ENCODE measurements around the gene HNRNPF.
A peak's percentile ranks its signal among the peaks of the same experiment; 100 is the strongest.

The HNRNPF gene

DNA sequence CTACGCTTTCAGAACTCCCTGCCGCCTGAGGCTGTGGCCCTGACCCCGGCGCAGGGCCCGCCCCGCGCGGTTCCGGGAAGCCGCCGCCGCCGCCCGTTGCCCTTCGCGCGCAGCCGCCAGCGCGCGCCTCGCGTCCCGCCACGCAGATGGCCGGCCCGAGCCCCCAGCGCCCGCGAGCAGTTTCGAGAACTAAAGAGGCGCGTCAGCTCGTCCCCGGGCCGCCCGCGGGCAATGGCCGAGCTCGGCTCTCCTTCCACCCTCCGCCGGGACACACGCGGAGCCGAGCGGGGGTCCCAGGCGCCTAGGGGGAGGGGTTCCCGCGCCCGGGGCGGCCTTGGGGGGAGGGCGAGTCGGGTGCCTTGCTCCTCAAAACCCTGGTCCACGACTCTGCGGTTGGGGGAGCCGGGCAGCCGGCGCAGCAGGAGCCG, 1.8 kb downstream of the HNRNPF start (continued):
- TF ChIP-seq, protein P1, sequence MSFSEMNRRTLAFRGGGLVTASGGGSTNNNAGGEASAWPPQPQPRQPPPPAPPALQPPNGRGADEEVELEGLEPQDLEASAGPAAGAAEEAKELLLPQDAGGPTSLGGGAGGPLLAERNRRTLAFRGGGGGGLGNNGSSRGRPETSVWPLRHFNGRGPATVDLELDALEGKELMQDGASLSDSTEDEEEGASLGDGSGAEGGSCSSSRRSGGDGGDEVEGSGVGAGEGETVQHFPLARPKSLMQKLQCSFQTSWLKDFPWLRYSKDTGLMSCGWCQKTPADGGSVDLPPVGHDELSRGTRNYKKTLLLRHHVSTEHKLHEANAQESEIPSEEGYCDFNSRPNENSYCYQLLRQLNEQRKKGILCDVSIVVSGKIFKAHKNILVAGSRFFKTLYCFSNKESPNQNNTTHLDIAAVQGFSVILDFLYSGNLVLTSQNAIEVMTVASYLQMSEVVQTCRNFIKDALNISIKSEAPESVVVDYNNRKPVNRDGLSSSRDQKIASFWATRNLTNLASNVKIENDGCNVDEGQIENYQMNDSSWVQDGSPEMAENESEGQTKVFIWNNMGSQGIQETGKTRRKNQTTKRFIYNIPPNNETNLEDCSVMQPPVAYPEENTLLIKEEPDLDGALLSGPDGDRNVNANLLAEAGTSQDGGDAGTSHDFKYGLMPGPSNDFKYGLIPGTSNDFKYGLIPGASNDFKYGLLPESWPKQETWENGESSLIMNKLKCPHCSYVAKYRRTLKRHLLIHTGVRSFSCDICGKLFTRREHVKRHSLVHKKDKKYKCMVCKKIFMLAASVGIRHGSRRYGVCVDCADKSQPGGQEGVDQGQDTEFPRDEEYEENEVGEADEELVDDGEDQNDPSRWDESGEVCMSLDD (tag by site-specific recombination; IDR thresholded peaks at IDR 0.05) = no peak
- TF ChIP-seq ZNF48 (tag by site-specific recombination; IDR thresholded peaks at IDR 0.05) = no peak
- TF ChIP-seq ZBTB20 (tag by site-specific recombination; IDR thresholded peaks at IDR 0.05) = peak; percentile 97
- TF ChIP-seq SP2 (tag by site-specific recombination; IDR thresholded peaks at IDR 0.05) = no peak
- no peak for TF ChIP-seq ZNF571 (tag by site-specific recombination; IDR thresholded peaks at IDR 0.05)
- 0 out of 2 replicates have a peak, but pooled peaks have one; percentile 77 for TF ChIP-seq HOXC10 (CRISPR knock-in tag; IDR thresholded peaks at IDR 0.05)
- TF ChIP-seq ZNF423 (tag by site-specific recombination; IDR thresholded peaks at IDR 0.05) = 0 out of 2 replicates have a peak, but pooled peaks have one; percentile 39
- TF ChIP-seq, protein P2, sequence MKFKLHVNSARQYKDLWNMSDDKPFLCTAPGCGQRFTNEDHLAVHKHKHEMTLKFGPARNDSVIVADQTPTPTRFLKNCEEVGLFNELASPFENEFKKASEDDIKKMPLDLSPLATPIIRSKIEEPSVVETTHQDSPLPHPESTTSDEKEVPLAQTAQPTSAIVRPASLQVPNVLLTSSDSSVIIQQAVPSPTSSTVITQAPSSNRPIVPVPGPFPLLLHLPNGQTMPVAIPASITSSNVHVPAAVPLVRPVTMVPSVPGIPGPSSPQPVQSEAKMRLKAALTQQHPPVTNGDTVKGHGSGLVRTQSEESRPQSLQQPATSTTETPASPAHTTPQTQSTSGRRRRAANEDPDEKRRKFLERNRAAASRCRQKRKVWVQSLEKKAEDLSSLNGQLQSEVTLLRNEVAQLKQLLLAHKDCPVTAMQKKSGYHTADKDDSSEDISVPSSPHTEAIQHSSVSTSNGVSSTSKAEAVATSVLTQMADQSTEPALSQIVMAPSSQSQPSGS (tag by site-specific recombination; IDR thresholded peaks at IDR 0.05; ENCODE audit: low read depth) = no peak
- TF ChIP-seq YY1 (tag by site-specific recombination; IDR thresholded peaks at IDR 0.05) = peak; percentile 18
- TF ChIP-seq ZNF292 (tag by site-specific recombination; IDR thresholded peaks at IDR 0.05; ENCODE audit: borderline replicate concordance, low read depth) = no peak
- peak; percentile 77 for TF ChIP-seq GLIS2 (tag by site-specific recombination; IDR thresholded peaks at IDR 0.05)
- TF ChIP-seq ZNF610 (tag by site-specific recombination; IDR thresholded peaks at IDR 0.05; ENCODE audit: borderline replicate concordance) = no peak
- 0 out of 2 replicates have a peak, but pooled peaks have one; percentile 10 for TF ChIP-seq ZNF341 (tag by site-specific recombination; IDR thresholded peaks at IDR 0.05; ENCODE audit: low read depth)

GRCh38 chr10:43404704-43405084, 4.3 kb downstream of the HNRNPF start:
- H3K36me3 ChIP-seq (ENCODE audit: control insufficient read depth in 2 of 2, insufficient read depth in 1 of 2, low read length in 2 of 2) = peaks cover 3 to 15% of the 10 kb centered on the region in 2 experiments; a peak in 2 of 3 replicates
- H3K4me3 ChIP-seq (ENCODE audit: low read depth, low read length) = no peak overlapping the region
- peaks cover 16% of the 10 kb centered on the region for H3K4me1 ChIP-seq (ENCODE audit: control insufficient read depth, insufficient read depth, low read length)
- CTCF ChIA-PET = no interaction called here
- no peaks in the 10 kb centered on the region for H3K9me3 ChIP-seq (ENCODE audit: control insufficient read depth, insufficient read depth, low read depth, low read length)
- POLR2A ChIA-PET = no interaction called here
- H3K27ac ChIP-seq (ENCODE audit: extremely low read depth, low read depth, low read length) = no peak overlapping the region
- TF ChIP-seq GLI2 (tag by site-specific recombination; IDR thresholded peaks at IDR 0.05; ENCODE audit: borderline replicate concordance, low read depth) (no peak), SCRT2 (tag by site-specific recombination; IDR thresholded peaks at IDR 0.05) (peak; percentile 40; the same call in 1 of the 2 replicates), ZNF600 (tag by site-specific recombination; IDR thresholded peaks at IDR 0.05) (peak; percentile 72), PRDM1 (tag by site-specific recombination; IDR thresholded peaks at IDR 0.05) (peak; percentile 20; the same call in 1 of the 2 replicates)
- TF ChIP-seq, protein P3, sequence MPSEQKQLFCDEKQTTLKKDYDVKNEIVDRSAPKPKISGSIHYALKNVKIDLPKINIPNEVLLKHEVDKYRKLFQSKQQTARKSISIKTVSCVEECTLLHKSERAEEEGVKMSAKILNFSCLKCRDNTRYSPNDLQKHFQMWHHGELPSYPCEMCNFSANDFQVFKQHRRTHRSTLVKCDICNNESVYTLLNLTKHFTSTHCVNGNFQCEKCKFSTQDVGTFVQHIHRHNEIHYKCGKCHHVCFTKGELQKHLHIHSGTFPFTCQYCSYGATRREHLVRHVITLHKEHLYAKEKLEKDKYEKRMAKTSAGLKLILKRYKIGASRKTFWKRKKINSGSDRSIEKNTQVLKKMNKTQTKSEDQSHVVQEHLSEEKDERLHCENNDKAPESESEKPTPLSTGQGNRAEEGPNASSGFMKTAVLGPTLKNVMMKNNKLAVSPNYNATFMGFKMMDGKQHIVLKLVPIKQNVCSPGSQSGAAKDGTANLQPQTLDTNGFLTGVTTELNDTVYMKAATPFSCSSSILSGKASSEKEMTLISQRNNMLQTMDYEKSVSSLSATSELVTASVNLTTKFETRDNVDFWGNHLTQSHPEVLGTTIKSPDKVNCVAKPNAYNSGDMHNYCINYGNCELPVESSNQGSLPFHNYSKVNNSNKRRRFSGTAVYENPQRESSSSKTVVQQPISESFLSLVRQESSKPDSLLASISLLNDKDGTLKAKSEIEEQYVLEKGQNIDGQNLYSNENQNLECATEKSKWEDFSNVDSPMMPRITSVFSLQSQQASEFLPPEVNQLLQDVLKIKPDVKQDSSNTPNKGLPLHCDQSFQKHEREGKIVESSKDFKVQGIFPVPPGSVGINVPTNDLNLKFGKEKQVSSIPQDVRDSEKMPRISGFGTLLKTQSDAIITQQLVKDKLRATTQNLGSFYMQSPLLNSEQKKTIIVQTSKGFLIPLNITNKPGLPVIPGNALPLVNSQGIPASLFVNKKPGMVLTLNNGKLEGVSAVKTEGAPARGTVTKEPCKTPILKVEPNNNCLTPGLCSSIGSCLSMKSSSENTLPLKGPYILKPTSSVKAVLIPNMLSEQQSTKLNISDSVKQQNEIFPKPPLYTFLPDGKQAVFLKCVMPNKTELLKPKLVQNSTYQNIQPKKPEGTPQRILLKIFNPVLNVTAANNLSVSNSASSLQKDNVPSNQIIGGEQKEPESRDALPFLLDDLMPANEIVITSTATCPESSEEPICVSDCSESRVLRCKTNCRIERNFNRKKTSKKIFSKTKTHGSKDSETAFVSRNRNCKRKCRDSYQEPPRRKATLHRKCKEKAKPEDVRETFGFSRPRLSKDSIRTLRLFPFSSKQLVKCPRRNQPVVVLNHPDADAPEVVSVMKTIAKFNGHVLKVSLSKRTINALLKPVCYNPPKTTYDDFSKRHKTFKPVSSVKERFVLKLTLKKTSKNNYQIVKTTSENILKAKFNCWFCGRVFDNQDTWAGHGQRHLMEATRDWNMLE (tag by site-specific recombination; conservative IDR thresholded peaks at IDR 0.05; ENCODE audit: low read depth) = no peak

Measured in HEK293 (cell line).